Measurements from ENCODE around the gene ECT2L. TPM values are rescaled to one million over a fixed set of nuclear protein-coding genes. Genes with fewer than 3 reads are reported as not detected.

Gene ECT2L
- total RNA-seq, 2 experiments from 2014 or later: not detected

DNA sequence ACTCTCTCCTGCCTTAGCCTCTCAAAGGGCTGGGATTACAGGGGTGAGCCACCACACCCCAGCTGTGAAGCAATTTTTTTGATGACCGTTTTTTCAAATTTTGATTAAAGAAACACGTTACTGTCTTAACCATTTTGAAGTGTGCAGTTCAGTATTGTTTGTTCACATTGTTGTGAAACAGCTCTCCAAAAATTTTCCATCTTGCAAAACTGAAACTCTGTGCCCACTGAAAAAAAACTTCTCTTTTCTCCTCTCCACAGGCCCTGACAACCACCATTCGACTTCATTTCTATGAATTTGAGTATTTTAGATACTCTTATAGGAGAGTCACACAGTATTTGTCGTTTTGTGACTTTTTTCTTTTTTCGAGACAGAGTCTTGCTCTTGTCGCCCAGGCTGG is 53.9 kb downstream of the ECT2L start:
- Mint-ChIP-seq H3K27ac (no peak overlapping the region), H3K9me3 (no peaks in the 10 kb centered on the region), H3K27me3 (peaks cover 6% of the 10 kb centered on the region), H3K36me3 (no peaks in the 10 kb centered on the region), H3K4me1 (no peaks in the 10 kb centered on the region), H3K4me3 (no peak overlapping the region)
- DNase-seq: no peak
- no peak for ATAC-seq (ENCODE audit: low read depth)
- POLR2A ChIA-PET: no interaction called here

DNA sequence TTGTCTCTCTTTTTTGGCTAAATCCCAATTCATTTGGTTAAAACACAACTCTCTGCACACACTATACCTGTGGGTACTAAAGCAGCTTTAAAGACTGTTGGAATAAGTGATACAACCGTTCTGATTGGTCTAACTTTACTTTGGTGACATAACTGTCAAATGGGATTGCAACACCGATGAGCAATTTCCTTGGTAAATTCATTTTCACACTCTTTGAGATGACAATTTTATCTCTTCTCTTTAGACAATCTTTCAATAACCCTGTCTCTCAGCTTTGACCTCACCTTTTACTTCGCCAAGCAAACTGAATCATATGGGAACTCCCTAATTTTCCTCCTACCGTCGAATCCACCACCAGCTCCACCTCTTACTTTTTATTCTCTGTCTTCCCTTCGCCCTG is 60.8 kb downstream of the ECT2L start:
- Mint-ChIP-seq H3K27me3 (peaks cover 6% of the 10 kb centered on the region), H3K27ac (no peak overlapping the region), H3K4me1 (no peaks in the 10 kb centered on the region), H3K36me3 (no peaks in the 10 kb centered on the region), H3K4me3 (no peak overlapping the region), H3K9me3 (no peaks in the 10 kb centered on the region)
- POLR2A ChIA-PET: no interaction called here
- no peak for ATAC-seq (ENCODE audit: low read depth)
- no peak for DNase-seq

DNA sequence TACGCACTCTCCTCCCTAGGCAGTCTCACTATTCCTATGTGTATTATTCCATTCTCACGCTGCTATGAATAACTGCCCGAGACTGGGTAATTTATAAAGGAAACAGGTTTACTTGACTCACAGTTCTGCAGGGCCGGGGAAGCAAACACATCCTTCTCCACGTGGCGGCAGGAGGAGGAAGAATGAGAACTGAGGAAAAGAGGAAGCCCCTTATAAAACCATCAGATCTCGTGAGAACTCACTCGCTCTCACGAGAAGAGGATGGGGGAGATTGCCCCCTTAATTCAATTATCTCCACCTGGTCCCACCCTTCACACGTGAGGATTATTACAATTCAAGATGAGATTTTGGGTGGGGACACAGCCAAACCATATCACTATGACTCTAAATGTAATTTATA is 61.9 kb downstream of the ECT2L start:
- DNase-seq (no peak), ATAC-seq (ENCODE audit: low read depth) (no peak)
- Mint-ChIP-seq H3K4me1 (no peaks in the 10 kb centered on the region), H3K9me3 (no peaks in the 10 kb centered on the region), H3K36me3 (no peaks in the 10 kb centered on the region), H3K27ac (no peak overlapping the region), H3K27me3 (peaks cover 7% of the 10 kb centered on the region), H3K4me3 (no peak overlapping the region)
- POLR2A ChIA-PET: no interaction called here

GRCh38 chr6:138862456-138862855 is 66.6 kb downstream of the ECT2L start:
- no peak for ATAC-seq (ENCODE audit: low read depth)
- POLR2A ChIA-PET: no interaction called here
- Mint-ChIP-seq H3K36me3 (no peaks in the 10 kb centered on the region), H3K4me3 (no peak overlapping the region), H3K27ac (no peak overlapping the region), H3K27me3 (peaks cover 2% of the 10 kb centered on the region), H3K9me3 (no peaks in the 10 kb centered on the region), H3K4me1 (no peaks in the 10 kb centered on the region)
- no peak for DNase-seq

GRCh38 chr6:138863321-138863720 is 67.4 kb downstream of the ECT2L start:
- Mint-ChIP-seq H3K27me3 (peaks cover 2% of the 10 kb centered on the region), H3K4me3 (no peak overlapping the region), H3K27ac (no peak overlapping the region), H3K36me3 (no peaks in the 10 kb centered on the region), H3K4me1 (no peaks in the 10 kb centered on the region), H3K9me3 (no peaks in the 10 kb centered on the region)
- ATAC-seq (ENCODE audit: low read depth) (no peak), DNase-seq (no peak)
- POLR2A ChIA-PET: no interaction called here

GRCh38 chr6:138864343-138864890 is 68.5 kb downstream of the ECT2L start:
- H3K4me3 Mint-ChIP-seq: no peak overlapping the region
- DNase-seq (no peak), ATAC-seq (ENCODE audit: low read depth) (no peak)
- POLR2A ChIA-PET: no interaction called here
- H3K4me1 Mint-ChIP-seq: no peaks in the 10 kb centered on the region
- no peak overlapping the region for H3K27ac Mint-ChIP-seq
- H3K27me3 Mint-ChIP-seq: peaks cover 2% of the 10 kb centered on the region
- H3K36me3 Mint-ChIP-seq: no peaks in the 10 kb centered on the region
- no peaks in the 10 kb centered on the region for H3K9me3 Mint-ChIP-seq

GRCh38 chr6:138865480-138866109 is 69.7 kb downstream of the ECT2L start:
- H3K36me3 Mint-ChIP-seq: no peaks in the 10 kb centered on the region
- POLR2A ChIA-PET: no interaction called here
- H3K4me1 Mint-ChIP-seq: no peaks in the 10 kb centered on the region

GRCh38 chr6:138868181-138868580 is 72.3 kb downstream of the ECT2L start:
- Mint-ChIP-seq H3K9me3 (no peaks in the 10 kb centered on the region), H3K27ac (no peak overlapping the region), H3K4me3 (no peak overlapping the region), H3K4me1 (no peaks in the 10 kb centered on the region), H3K27me3 (no peaks in the 10 kb centered on the region), H3K36me3 (no peaks in the 10 kb centered on the region)
- ATAC-seq (ENCODE audit: low read depth): no peak
- DNase-seq: no peak
- POLR2A ChIA-PET: no interaction called here

More at GRCh38 chr6:138865480-138866109, 69.7 kb downstream of the ECT2L start:
- Mint-ChIP-seq H3K9me3 (no peaks in the 10 kb centered on the region), H3K27ac (no peak overlapping the region), H3K4me3 (no peak overlapping the region), H3K27me3 (peaks cover 2% of the 10 kb centered on the region)
- no peak for ATAC-seq (ENCODE audit: low read depth)
- no peak for DNase-seq

GRCh38 chr6:138869398-138869797 is 73.5 kb downstream of the ECT2L start:
- ATAC-seq (ENCODE audit: low read depth) (no peak), DNase-seq (no peak)
- H3K4me3 Mint-ChIP-seq: no peak overlapping the region
- H3K27ac Mint-ChIP-seq: no peak overlapping the region
- no peaks in the 10 kb centered on the region for H3K36me3 Mint-ChIP-seq
- no peaks in the 10 kb centered on the region for H3K4me1 Mint-ChIP-seq
- POLR2A ChIA-PET: no interaction called here
- no peaks in the 10 kb centered on the region for H3K9me3 Mint-ChIP-seq
- H3K27me3 Mint-ChIP-seq: no peaks in the 10 kb centered on the region

DNA sequence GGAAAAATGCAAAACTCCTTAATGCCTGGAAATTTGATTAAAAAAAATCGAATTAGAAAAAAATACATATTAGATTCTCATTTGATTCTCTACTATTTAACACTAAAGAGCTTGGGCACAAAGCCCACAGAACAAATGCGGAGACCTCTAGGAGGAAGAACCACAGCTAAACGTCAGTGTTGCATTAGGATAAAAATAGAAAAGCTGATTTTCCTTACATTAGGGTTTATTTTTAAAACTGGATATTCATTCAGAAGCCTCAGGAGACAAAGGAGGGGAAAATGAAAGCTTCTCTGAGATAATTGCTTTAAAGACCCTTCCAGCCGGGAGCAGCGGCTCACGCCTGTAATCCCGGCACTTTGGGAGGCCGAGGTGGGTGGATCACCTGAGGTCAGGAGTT is 77.3 kb downstream of the ECT2L start:
- Mint-ChIP-seq H3K36me3 (no peaks in the 10 kb centered on the region), H3K27me3 (no peaks in the 10 kb centered on the region), H3K27ac (no peak overlapping the region), H3K4me1 (no peaks in the 10 kb centered on the region), H3K4me3 (no peak overlapping the region), H3K9me3 (no peaks in the 10 kb centered on the region)
- ATAC-seq (ENCODE audit: low read depth) (no peak), DNase-seq (no peak)
- POLR2A ChIA-PET: no interaction called here

DNA sequence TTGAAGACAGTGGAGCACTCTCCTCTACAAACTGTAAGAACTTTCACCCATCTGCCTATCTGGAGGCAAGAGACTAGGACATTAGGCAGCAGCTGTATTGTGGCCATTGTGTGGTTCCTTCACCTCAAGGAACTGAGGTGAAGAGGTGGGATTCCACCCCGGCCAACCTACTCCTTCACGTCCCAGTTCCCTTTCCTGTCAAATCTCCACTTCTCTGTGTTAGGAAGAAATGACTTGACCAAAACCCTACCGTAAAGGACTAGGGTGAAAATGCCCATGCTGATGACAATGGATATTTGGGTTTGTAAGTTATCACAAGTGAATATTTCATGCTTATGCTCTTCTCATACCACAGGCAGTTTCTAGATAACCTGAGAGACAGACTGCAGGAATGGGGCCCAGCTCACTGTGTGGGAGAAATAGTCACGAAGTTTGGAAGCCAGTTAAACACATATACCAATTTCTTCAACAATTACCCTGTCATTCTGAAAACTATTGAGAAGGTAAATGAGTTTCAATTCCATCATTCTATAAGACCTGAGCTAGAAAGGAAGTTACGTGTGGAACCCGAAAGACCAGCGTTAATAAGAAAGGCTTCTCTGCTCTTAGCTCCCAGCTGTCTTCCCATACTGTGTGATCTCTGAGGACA is 86.6 kb downstream of the ECT2L start:
- Mint-ChIP-seq H3K36me3 (peaks cover 2% of the 10 kb centered on the region), H3K4me1 (no peaks in the 10 kb centered on the region), H3K9me3 (no peaks in the 10 kb centered on the region), H3K27me3 (peaks cover 4% of the 10 kb centered on the region), H3K27ac (no peak overlapping the region), H3K4me3 (no peak overlapping the region)
- POLR2A ChIA-PET: no interaction called here
- DNase-seq (no peak), ATAC-seq (ENCODE audit: low read depth) (no peak)

DNA sequence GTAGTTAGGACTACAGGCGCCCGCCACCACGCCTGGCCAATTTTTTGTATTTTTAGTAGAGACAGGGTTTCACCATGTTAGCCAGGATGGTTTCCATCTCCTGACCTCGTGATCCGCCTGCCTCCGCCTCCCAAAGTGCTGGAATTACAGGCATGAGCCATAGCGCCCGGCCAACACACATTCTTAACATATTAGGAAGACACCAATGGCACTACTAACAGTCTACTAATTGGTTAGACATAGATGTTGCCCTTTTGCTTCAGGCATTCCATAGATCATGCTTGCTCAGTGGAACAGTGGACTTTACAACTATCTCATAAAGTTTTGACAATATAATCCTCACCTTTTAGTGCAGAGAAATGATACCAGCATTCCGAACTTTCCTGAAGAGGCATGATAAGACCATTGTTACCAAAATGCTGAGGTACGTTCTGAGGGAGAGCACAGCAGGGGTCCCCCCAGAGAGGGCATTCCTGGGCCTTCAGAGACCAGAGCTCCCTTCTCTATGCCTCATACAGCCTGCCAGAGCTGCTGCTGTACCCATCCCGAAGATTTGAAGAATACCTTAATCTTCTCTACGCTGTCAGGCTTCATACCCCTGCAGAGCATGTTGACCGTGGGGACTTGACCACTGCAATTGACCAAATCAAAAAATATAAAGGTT is 89.4 kb downstream of the ECT2L start:
- H3K4me1 Mint-ChIP-seq: no peaks in the 10 kb centered on the region
- H3K27me3 Mint-ChIP-seq: no peaks in the 10 kb centered on the region
- DNase-seq (no peak), ATAC-seq (ENCODE audit: low read depth) (no peak)
- peaks cover 3% of the 10 kb centered on the region for H3K36me3 Mint-ChIP-seq
- no peak overlapping the region for H3K27ac Mint-ChIP-seq
- no peaks in the 10 kb centered on the region for H3K9me3 Mint-ChIP-seq
- POLR2A ChIA-PET: interaction anchor here (0.6 kb wide), 1 partner anchor 1484 kb away, joined by 3 read pairs; no protein-coding TSS in a partner anchor
- no peak overlapping the region for H3K4me3 Mint-ChIP-seq

DNA sequence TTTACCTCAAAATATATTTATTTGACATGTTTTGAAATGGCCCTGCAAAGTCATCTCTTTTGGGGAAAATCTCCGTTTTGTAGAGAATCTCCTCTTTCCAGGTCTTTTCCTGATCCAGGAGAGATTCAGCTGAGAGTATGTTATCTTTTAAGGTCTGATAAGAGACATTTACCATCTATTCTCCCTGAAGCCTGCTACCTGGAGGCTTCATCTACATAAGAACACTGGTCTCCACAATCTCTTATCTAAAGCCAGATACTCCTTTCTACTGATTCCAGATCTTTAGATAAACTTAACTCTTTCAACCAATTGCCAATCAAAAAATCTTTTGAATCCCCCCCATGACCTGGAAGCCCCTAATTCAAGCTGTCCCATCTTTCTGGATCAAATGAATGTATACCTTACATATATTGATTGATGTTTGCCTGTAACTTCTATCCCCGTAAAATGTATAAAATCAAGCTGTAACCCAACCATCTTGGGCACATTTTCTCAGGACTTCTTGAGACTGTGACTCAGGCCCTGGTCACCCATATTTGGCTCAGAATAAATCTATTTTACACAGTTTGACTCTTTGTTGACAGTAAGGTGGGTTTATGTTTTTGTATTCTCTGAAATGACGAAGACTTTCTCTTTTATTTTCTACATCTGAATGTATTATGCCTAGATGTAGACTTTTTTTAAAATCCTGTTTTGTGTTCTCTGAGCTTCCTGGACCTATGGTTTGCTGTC is 95.5 kb downstream of the ECT2L start:
- Mint-ChIP-seq H3K27me3 (no peaks in the 10 kb centered on the region), H3K9me3 (no peaks in the 10 kb centered on the region), H3K36me3 (peaks cover 3% of the 10 kb centered on the region), H3K27ac (no peak overlapping the region), H3K4me3 (no peak overlapping the region), H3K4me1 (no peaks in the 10 kb centered on the region)
- DNase-seq (no peak), ATAC-seq (ENCODE audit: low read depth) (no peak)
- POLR2A ChIA-PET: no interaction called here

Data from activated naive CD8-positive, alpha-beta T cell treated with anti-CD3 and anti-CD28 coated beads, Interleukin-2, amount 10 ng/mL, durations not matched to agents 7 days and 5 days (primary cell).